GM18867 (cell line): ENCODE data around the gene LEMD1.
"Not testable (repeated sequence)": the region's sequence is repeated elsewhere in the genome, so short reads cannot be mapped to it uniquely, and the experiment has no call there.

Experiments
- ATAC-seq: cut with Tn5 transposase; IDR thresholded peaks from one replicate; pipeline ENCODE4 v1.9.1; 2021; ENCODE audit warnings: mild to moderate bottlenecking, moderate library complexity; ENCODE audit not compliant: unreplicated experiment

LEMD1 gene

DNA sequence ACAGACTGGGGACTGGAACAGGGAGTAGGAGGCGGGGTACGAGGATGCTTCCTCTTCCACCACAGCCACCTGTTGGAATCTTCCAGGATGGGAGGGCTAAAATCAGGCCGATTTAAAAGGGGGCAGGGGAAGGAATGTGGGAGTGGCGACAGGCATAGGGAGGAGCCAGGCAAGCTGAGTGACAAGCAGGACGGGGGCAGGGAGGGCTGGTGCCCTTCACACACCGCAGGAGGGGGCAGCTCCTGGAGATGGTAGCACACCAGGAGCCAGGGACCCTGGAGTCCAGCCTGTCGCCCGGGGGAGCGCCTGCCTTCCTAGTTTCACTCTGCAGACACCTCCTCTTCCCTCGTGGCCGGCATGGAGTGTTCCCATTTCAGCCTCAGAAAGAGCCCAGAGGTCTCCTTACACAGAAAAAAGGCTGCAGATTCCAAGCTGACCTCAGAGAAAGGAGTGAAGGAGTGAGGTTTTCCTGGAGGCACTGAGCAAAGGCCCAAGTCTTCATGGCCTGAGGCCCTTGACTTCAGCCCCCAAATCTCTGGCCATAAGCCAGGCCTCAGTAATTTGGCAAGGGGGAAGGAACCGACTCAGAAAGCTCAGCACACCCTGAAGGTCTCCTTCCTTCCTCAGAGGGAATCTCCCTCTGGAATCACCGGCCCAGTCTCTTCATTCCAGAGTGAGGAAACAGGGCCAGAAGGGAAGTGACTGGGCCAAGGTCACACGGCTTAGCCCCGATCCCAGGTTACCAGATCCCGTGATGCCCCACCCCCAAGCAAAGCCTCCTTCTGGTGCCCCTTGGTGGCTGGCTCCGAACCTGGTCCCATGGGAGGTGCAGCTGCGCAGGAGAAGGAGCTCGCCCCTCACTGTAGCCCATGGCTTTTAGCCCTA lies 25.8 kb upstream of the LEMD1 start:
- ATAC-seq = no peak

GRCh38 chr1:205446828-205447227 lies 25.0 kb upstream of the LEMD1 start:
- ATAC-seq = no peak

DNA sequence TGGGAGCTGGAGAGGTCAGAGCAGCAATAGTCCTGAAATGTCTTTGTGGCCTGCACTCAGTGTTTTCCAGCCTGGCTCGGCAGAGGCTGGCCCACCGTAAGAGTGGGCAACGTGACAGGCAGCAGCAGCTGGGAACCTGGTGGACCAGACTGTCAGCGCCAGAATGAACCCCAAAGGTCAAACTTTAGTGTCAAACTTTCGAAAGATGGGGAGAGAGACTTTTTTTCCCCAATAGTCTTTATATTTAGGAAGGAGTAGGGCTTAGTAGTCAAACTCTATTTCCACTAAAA lies 23.7 kb upstream of the LEMD1 start:
- no peak for ATAC-seq

DNA sequence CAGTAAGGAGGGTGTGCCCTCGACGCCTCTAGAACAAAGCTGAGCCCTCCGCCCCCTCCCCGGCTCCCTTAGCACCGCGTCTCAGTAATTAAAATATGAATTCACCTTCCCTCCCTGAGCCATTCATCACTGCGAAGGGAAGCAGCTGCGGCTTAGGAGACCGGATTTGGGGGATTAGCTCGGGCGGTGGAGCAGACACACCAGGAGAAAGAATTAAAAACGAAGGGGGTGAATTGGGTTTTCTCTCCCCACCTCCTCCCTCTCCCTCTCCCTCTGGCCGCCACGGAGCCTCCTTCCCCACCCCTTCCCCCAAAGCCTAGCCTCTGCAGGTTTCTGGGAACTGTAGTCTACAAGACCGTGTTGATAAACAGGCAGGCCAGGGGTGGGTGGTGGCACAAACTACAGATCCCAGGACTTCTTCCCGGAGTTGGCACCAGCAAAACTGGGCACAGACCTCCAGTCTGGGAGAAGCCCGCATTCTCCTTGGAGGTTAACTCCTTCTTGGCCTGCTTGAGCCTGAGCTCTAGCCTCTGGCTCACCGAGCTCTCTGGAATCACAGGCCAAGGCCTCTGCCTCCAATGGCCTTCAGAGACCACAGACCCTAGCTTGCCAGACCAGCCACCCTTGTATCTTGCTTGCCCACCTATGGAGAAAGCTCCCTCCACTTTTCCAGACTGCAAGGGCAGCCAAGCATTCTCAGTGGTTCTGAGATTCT lies 23.2 kb upstream of the LEMD1 start:
- no peak for ATAC-seq

DNA sequence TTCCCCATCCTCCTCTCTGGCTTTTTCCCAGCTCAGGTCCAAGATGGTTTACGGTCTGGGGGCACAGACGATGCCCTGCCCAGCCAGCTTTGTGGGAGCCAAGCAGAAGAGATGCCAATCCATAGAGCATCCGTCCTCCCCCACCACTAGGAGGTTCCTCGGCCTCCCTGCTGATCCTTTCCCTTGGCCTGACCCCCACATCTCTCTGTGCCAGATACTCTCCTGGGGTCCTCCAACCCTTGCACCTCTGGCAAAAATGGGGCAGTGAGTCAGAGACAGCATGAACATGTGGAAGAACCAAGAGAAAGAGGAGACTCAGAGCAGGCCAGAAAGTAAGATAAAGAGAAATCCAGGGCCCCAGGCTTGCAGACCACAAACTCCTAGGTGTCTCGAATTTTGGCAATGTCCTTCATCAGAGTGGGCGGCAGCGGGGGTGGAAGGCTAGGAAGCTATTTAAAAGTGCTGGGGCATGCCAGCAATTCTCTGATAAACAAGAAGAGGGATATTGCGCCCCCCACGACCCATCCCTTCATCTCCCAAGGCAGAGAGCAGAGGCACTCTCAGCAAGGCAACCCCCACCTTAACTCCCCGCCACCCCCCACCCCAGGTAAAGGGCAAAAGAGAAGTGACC lies 22.6 kb upstream of the LEMD1 start:
- ATAC-seq = no peak

DNA sequence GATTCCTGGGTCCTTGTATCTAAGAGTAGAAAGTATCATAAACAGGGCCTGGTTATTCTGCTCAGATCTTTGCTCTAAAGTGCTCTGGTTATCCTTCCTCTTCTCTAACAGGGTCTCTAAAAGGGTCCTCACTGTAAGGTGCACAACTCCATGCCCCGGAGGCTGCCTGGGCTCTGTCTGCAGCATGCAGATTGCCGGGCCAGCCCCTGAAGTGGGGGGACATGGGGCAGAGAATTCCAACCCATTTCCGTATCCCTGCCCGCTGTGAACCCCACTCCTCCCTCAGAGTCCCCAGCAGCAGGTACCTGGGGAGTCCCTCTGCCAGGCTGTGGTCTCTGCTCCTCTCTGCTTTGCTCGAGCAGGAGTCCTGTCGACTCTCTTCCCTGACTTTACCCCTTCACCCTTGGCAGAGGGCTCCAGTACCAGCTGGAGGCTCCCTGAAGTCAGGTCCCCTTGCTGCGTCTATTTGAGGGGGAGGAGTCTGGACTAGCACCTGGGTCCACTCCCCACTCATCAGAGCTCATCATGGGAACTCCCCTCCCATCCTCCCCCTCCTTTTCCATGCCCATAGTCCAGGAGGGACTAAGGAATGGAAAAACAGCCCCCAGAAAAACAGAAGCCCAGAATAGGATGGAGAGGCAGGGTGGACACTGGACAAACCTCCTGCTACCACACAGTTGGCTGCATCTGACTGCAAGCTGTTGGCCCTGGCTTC lies 21.9 kb upstream of the LEMD1 start:
- no peak for ATAC-seq

DNA sequence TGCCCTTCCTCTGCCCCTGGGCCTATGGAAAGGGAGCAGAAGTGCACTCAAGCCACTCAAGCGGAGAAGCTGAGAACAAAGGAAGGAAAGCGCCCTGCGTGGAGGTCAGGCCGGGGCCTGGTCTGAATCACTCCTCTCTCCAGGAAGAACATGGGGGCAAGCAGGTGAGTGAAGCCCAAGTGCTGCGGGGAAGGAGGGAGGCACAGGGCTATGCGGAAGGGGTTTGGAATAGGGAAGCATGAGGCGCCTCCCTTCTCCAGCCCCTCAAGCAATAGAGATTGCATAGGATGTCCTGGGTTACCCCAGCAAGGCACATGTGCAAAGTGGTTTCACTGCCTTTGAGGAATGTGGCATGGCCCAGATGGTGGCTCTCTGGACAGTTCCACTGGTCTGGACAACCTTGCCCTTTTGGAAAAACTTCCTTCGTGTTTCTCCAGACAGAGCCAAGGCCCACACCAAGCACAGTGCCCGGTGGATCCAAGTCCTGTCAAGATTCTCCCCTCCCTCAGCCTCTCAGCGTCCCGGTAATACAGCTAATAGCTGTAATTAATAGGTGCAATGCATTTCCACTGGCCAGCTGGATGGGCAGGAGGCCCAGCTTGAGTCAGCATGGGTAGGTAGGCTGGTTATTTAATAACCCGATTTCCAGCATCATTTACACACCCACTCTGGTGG lies 20.3 kb upstream of the LEMD1 start:
- ATAC-seq = no peak

DNA sequence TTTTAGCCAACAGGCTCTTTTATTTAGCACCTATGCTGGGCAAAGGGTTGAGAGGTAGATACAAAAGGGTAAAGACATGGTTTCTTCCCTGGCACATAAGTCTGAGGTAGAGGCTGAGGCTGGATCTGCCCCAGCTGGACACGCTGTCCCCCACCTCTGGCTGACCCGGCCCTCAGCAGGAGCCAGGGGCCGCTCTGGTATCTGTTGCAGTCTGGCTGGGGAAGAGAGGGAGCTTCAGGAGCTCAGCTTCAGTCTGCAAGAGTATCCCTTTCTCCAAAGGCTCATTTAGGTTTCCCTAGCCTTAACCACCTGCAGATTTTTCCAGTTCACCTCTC lies 19.8 kb upstream of the LEMD1 start:
- no peak for ATAC-seq

DNA sequence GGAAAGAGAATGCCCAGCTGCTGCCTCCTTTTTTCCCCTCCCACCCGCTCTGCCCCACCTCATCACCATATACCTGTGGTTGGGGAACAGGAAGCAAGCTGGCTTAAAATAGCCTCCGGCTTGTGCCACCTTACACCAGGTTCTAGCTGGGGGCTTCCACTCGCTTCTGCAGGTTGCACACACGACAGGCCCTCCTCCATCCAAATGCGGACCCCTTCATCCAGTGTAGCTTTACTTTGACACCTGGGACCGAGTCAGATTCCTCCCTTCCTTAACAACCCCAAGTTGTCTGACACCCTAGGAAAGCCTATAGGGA lies 19.4 kb upstream of the LEMD1 start:
- no peak for ATAC-seq

GRCh38 chr1:205440476-205441317 lies 18.8 kb upstream of the LEMD1 start:
- peak; percentile 68 for ATAC-seq

GRCh38 chr1:205440121-205440475 lies 18.2 kb upstream of the LEMD1 start:
- no peak for ATAC-seq

- ATAC-seq = no peak
Measured at GRCh38 chr1:205438213-205439158, 16.6 kb upstream of the LEMD1 start.

GRCh38 chr1:205437570-205437969 lies 15.7 kb upstream of the LEMD1 start:
- ATAC-seq = no peak

DNA sequence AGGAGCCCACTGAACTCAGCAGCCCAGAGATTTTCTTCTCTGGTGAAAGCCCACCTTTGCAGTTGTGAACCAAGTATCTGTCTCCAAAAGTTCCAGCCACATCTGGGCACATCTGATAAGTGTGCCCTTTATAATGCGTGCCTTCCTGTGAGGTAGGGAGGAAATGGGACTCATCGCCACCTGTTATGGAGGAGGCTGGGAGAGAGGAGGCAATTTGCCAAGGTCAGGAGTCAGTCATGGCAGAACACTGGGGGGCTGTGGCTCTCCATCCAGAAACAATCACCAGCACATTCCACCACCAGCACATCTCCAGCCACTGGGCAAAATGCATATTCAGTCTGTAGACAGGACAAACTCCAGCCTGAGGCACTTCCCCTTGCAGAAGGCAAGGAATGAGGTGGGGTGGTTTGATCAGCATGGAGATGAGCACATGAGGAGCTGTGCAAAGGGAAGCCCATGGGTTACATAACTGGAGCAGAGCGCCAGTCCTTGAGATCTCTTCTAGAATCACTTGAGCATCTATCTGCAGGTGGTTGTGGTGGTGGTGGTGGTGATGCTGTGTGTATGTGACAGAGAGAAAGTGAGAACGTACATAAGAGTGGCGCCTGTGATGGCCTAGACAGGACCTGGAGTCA lies 15.0 kb upstream of the LEMD1 start:
- no peak for ATAC-seq

DNA sequence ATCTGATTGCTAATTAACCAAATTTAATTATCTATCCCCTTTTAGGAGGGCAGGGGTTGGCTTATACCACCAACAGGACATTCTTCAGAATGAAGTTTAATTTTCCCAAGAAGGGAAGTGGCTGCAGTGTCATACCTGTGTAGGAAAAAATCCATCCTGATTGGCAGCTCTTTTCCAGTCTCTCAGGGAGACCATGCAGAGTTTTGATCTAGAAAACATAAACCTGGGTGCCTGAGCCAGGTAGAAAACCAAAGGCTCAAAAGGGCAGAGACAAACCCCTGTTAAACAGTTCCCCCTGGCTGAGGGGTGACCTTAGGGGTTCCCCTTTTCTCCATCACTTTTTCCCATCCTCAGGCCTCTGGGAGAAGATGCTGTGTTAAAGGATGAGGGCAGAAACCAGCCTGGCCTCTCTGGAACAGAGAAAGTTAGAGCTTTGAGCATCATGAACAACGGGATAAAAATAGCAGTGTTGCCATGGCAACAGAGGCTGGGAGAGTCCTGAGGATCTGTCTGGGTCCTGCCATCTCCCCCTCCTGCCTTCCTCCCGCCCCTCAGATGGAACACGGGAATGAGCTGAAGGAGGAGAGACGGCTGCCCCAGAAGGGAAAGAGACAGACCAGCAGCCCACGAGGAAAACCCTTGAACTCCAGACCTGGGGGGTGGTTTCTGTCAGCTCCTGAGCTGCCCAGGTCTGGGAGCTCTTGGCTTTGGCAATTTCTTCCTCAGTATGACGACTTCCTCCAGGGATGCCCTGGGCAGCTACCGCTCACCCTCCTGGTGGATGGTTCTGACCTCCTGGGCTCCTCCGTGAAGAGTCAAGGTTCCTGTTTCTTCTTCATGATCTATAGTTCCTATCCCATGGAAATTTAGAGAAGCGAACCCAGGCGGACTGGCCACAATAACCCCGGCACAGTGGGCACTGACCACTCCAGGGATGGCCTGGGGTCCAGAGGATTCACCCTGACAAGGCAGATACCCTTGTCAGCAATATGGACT lies 14.0 kb upstream of the LEMD1 start:
- no peak for ATAC-seq

DNA sequence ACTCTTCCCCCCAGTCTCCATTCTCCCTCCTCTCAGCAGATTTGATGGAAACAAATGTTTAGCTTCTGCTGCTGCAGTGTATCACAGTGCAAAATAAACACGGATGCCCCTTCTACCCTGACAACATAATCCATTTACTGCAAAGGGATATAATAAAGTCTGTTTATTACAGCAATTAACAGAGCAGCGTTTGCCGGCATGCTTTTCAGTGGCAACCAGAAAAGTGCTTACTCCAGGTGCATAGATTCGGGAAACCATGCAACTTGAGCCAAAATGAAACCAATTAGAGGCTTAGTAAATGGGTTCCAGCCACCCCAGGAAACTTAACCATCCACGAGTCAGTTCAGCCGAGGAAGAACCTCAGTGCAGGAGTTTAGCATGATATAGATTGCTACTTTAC lies 12.9 kb upstream of the LEMD1 start:
- ATAC-seq = no peak

GRCh38 chr1:205432692-205433091 lies 10.8 kb upstream of the LEMD1 start:
- ATAC-seq = not testable (repeated sequence)

DNA sequence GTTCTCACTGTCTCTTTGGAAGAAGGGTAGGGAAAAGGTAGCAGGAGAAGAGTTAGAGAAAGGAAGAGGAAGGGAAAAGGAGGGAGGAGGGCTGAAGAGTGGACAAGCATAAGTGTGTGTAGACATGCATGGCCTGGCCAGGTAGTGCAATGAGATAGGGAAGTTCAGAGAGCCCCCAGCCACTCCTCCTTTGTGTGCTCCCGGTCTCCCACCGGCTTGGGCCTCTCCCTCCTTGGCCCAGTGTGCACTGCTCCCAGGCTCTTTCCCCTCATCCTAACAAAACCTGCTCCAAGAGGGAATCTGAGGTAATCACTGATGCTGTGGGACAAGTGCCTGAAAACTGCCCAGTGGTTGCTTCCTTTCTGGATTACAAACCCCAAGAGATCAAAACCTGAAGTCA lies 10.3 kb upstream of the LEMD1 start:
- ATAC-seq = no peak
